ENCODE results near the gene SARDH. TPM values are rescaled to one million over a fixed set of nuclear protein-coding genes. Genes with fewer than 3 reads are reported as not detected.
"Not testable (repeated sequence)": the region's sequence is repeated elsewhere in the genome, so short reads cannot be mapped to it uniquely, and the experiment has no call there.

SARDH gene
- total RNA-seq, 6 experiments from 2014 or later = 67.3 to 183 (median 101) TPM

DNA sequence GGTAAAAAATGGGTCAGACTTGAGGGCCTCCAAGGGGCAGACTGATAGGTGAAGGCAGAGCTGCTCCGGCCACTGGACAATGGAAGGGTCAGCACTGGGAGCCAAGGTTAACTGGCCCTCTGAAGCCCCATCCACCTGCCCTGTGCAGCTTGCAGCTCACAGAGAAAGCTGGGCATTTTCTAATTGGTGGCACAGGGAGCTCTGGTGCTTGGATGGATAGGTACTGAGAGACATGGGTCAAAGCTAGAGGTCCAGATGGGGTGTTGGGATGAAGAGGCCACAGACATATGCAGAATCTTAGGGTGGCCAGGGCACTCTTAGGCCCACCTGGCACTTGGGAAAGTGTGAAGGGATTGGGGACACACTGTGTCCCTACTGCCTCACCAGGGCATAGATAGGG is 29.5 kb upstream of the SARDH start:
- H3K27ac ChIP-seq = no peak overlapping the region
- H3K27me3 ChIP-seq = no peaks in the 10 kb centered on the region
- peaks cover 0 to 9% (median 6%) of the 10 kb centered on the region in 4 donors for H3K36me3 ChIP-seq
- no peak overlapping the region for H3K4me3 ChIP-seq
- ATAC-seq (no peak), DNase-seq (no peak)
- intact Hi-C loops (cut with DNase I) = no loop called here
- H3K9me3 ChIP-seq = no peaks in the 10 kb centered on the region
- WGBS (ENCODE audit: insufficient coverage, low coverage, low lambda C conversion rate, missing lambda C conversion rate) = no CpG with 5 or more reads among the region's 1 CpG
- peaks cover 0 to 23% (median 4%) of the 10 kb centered on the region in 4 donors for H3K4me1 ChIP-seq
- TF ChIP-seq, protein P1, sequence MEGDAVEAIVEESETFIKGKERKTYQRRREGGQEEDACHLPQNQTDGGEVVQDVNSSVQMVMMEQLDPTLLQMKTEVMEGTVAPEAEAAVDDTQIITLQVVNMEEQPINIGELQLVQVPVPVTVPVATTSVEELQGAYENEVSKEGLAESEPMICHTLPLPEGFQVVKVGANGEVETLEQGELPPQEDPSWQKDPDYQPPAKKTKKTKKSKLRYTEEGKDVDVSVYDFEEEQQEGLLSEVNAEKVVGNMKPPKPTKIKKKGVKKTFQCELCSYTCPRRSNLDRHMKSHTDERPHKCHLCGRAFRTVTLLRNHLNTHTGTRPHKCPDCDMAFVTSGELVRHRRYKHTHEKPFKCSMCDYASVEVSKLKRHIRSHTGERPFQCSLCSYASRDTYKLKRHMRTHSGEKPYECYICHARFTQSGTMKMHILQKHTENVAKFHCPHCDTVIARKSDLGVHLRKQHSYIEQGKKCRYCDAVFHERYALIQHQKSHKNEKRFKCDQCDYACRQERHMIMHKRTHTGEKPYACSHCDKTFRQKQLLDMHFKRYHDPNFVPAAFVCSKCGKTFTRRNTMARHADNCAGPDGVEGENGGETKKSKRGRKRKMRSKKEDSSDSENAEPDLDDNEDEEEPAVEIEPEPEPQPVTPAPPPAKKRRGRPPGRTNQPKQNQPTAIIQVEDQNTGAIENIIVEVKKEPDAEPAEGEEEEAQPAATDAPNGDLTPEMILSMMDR (IDR thresholded peaks at IDR 0.05) = no peak
- TF ChIP-seq POLR2A (IDR thresholded peaks at IDR 0.05) = no peak

DNA sequence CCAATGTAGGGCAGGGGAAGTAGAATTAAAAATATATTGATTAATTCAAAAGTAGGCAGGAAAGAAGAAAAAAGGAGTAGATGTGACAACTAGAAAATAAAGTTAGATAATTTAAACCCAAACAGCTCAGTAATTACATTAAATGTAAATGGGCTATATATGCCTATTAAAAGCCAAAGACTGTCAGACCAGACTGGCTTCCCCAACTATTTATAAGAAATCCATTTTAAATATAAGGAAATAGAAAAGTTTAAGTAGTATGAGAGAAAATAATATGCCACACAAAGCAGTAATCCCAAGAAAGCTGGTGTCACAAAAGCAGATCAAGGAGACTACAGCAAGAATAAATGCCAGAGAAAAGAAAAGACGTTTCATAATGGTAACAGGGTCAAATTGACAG is 28.9 kb upstream of the SARDH start:
- TF ChIP-seq POLR2A (IDR thresholded peaks at IDR 0.05) = no peak
- TF ChIP-seq, protein P1 (IDR thresholded peaks at IDR 0.05) = no peak
- peaks cover 0 to 23% (median 4%) of the 10 kb centered on the region in 4 donors for H3K4me1 ChIP-seq
- H3K27me3 ChIP-seq = no peaks in the 10 kb centered on the region
- ATAC-seq (no peak), DNase-seq (no peak)
- no peak overlapping the region for H3K27ac ChIP-seq
- peaks cover 0 to 9% (median 6%) of the 10 kb centered on the region in 4 donors for H3K36me3 ChIP-seq
- intact Hi-C loops (cut with DNase I) = no loop called here
- H3K9me3 ChIP-seq = no peaks in the 10 kb centered on the region
- WGBS (ENCODE audit: insufficient coverage, low coverage, low lambda C conversion rate, missing lambda C conversion rate) = 86% methylated on average over 1 of the region's 1 CpG
- H3K4me3 ChIP-seq = no peak overlapping the region

DNA sequence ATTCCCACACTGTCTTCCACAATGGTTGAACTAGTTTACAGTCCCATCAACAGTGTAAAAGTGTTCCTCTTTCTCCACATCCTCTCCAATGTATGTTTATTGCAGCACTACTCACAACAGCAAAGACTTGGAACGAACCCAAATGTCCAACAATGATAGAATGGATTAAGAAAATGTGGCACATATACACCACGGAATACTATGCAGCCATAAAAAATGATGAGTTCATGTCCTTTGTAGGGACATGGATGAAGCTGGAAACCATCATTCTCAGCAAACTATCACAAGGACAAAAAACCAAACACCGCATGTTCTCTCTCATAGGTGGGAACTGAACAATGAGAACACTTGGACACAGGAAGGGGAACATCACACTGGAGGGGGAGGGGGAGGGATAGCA is 28.1 kb upstream of the SARDH start:
- ATAC-seq; intact Hi-C loops (cut with DNase I): not testable (repeated sequence)

DNA sequence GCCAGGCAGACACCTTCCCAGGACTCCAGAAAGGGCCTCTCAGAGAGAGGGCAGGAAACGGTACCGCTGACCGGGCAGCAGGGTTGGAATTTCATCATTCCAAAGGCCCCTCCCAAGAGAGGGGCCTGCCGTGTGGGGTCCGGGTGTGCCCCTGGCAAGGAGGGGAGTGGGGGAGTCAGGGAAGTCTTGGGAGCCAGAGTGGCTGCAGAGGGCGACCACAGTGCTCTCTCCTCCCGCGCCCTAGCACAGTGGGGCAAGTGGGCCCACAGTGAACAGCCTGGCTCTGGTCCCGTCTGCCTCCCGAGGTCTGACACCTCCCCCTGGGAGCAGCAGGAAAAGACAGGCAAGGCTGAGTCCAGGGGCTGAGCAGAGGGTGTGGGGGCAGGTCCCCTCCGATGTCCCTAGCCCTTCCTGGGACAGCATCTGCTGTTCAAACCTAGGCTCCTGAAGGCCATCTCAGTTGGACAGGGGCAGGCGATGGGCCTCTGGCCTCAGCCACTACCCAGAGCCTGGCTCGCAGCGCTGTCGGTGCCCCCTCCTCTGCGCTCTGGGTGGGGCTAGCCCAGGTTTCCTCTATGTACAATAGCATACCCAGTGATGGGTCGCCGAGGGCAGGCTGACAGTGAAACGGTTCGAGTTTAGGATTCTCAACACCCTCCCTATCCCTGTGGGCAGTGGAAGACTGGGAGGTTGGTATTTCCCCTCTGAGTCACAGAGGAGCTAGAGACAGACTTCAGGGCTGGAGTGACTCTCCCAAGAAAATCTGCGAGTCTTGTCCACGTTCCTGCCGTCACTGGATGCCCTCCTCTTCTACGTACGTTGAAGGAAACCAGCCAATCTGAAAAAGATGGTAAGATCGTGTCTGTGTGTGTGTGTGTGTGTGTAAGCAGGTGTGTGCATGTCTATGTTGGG is 25.4 kb upstream of the SARDH start:
- TF ChIP-seq, protein P1 (IDR thresholded peaks at IDR 0.05) = no peak
- TF ChIP-seq POLR2A (IDR thresholded peaks at IDR 0.05) = no peak
- no peak overlapping the region for H3K4me3 ChIP-seq
- H3K27ac ChIP-seq = no peak overlapping the region
- intact Hi-C loops (cut with DNase I) = no loop called here
- WGBS (ENCODE audit: insufficient coverage, low coverage, low lambda C conversion rate, missing lambda C conversion rate) = 85% methylated on average over 7 of the region's 26 CpGs
- H3K27me3 ChIP-seq = no peaks in the 10 kb centered on the region
- H3K4me1 ChIP-seq = peaks cover 0 to 10% (median 3%) of the 10 kb centered on the region in 4 donors
- no peaks in the 10 kb centered on the region for H3K9me3 ChIP-seq
- peaks cover 0 to 9% (median 6%) of the 10 kb centered on the region in 4 donors for H3K36me3 ChIP-seq
- DNase-seq (peak in 2 of 3 donors; percentile 41 to 46), ATAC-seq (no peak)

More for the DNA sequence above, 28.1 kb upstream of the SARDH start:
- peaks cover 0 to 23% (median 4%) of the 10 kb centered on the region in 4 donors for H3K4me1 ChIP-seq
- 83% methylated on average over 3 of the region's 3 CpGs for WGBS (ENCODE audit: insufficient coverage, low coverage, low lambda C conversion rate, missing lambda C conversion rate)
- H3K27me3 ChIP-seq, H3K27ac ChIP-seq, H3K4me3 ChIP-seq, H3K9me3 ChIP-seq, H3K36me3 ChIP-seq, DNase-seq: not testable (repeated sequence)

All from right lobe of liver (tissue), 6 donors.